Left lung (tissue), 10 donors: ENCODE measurements around the gene BAAT. TPM values are rescaled to one million over a fixed set of nuclear protein-coding genes. Genes with fewer than 3 reads are reported as not detected.

Source experiments
- ATAC-seq: fragments of 200-7000 bp; cut with Tn5 transposase; one replicate; pipeline ENCODE4 v1.9.1; 2020; ENCODE audit warnings: moderate library complexity
- DNase-seq, 4 donors: peaks; one replicate each; pipeline ENCODE4 v3.0.0-alpha.2; 2013 to 2020
- H3K27ac ChIP-seq, 2 donors: fragments of 200-600 bp; sonication (generic) in 1 of 2; one replicate each; pipeline versions ENCODE4 v1.5.0 to v1.8.0; 2020 to 2021
- H3K27me3 ChIP-seq, 2 donors: fragments of 200-600 bp; sonication (generic) in 1 of 2; one replicate each; pipeline versions ENCODE4 v1.5.0 to v1.8.0; 2020 to 2021
- H3K36me3 ChIP-seq, 2 donors: fragments of 200-600 bp; sonication (generic) in 1 of 2; one replicate each; pipeline versions ENCODE4 v1.5.0 to v1.8.0; 2020 to 2021
- H3K4me1 ChIP-seq, 2 donors: fragments of 200-600 bp; one replicate each; pipeline ENCODE4 v1.8.0; 2021
- H3K4me3 ChIP-seq, 2 donors: fragments of 200-600 bp; sonication (generic) in 1 of 2; one replicate each; pipeline versions ENCODE4 v1.5.0 to v1.8.0; 2020 to 2021; ENCODE audit warnings: mild to moderate bottlenecking in 1 of 2
- H3K9me3 ChIP-seq, 2 donors: fragments of 200-600 bp; sonication (generic) in 1 of 2; one replicate each; pipeline versions ENCODE4 v1.5.0 to v1.8.0; 2020 to 2021
- CTCF ChIP-seq, 2 donors: fragments of 200-600 bp; sonication (generic) in 1 of 2; IDR thresholded peaks; one replicate each; pipeline versions ENCODE4 v1.5.0 to v1.8.0; 2021; ENCODE audit warnings: antibody characterized with exemption in 2 of 2
- intact Hi-C, 2 donors: fragments of 100-400 bp; cut with DNase I; formaldehyde crosslinking; loops; one replicate each; pipeline versions ENCODE4 v1.11.2 to v1.14.2; 2022
- polyA plus RNA-seq, 6 donors: library from polyadenylated mRNA; unstranded; fragments of 120-200 nt; gene quantifications; one replicate each; pipeline ENCODE4 v1.2.1, GENCODE V29; 2013; ENCODE audit not compliant: insufficient read length in 6 of 6
- total RNA-seq, 2 donors: library from RNA; stranded (reverse); fragmentation: NEBNext Ultra II Directional; extraction: Animal tissue kit (Norgen Biotek cat#: 25700); gene quantifications; one replicate each; pipeline ENCODE4 v1.2.1, GENCODE V29; 2021
- donor health status: DM: no; HTN: yes; CAD: no.
- donor health status: DM: no; HTN: no; CAD: no.

BAAT gene
- total and polyA plus RNA-seq, 8 donors: 0.28 to 18.6 (median 0.67) TPM

- Histone ChIP-seq H3K36me3 (no peaks in the 10 kb centered on the region), H3K4me3 (no peak overlapping the region), H3K9me3 (no peaks in the 10 kb centered on the region), H3K27ac (no peak overlapping the region), H3K27me3 (no peaks in the 10 kb centered on the region), H3K4me1 (no peaks in the 10 kb centered on the region)
- no peak for TF ChIP-seq CTCF (IDR thresholded peaks at IDR 0.05)
- DNase-seq (no peak), ATAC-seq (no peak)
- intact Hi-C loops: loop anchor here in 1 of 2 donors (5.0 kb wide), 1 partner anchor 594 kb away; no protein-coding TSS in a partner anchor
These were observed 73.6 kb downstream of the BAAT start for GRCh38 chr9:101311191-101311590.

Other genes starting within 250 kb of the BAAT start
- gene MRPL50, start 13.6 kb upstream of the BAAT start, total RNA-seq: 10 to 100 TPM; 10.2 to 11.7 TPM
- gene MRPL50, start 13.6 kb upstream of the BAAT start, polyA plus RNA-seq: 10 to 100 TPM; 20.3 to 24.6 (median 22.2) TPM
- 10 to 100 TPM; 15.7 to 17.7 TPM for gene ZNF189, start 13.8 kb upstream of the BAAT start, total RNA-seq
- 10 to 100 TPM; 37.1 to 45.1 (median 40.0) TPM for gene ZNF189, start 13.8 kb upstream of the BAAT start, polyA plus RNA-seq
- not detected for gene ALDOB, start 50.8 kb upstream of the BAAT start, total RNA-seq
- 1 to 10 TPM; 2.2 to 7.4 (median 2.4) TPM for gene ALDOB, start 50.8 kb upstream of the BAAT start, polyA plus RNA-seq
- gene RNF20, start 148.8 kb upstream of the BAAT start, total RNA-seq: 10 to 100 TPM; 37.7 to 39.9 TPM
- gene RNF20, start 148.8 kb upstream of the BAAT start, polyA plus RNA-seq: 10 to 100 TPM; 52.3 to 64.5 (median 54.6) TPM
- gene PPP3R2, start 210.0 kb upstream of the BAAT start, total RNA-seq: not detected
- gene PPP3R2, start 210.0 kb upstream of the BAAT start, polyA plus RNA-seq: under 1 TPM in 1 of 6 donors, not detected in 5; 0.07 TPM